ENCODE data around the gene ADAMTS19.
"Not testable (repeated sequence)": the region's sequence is repeated elsewhere in the genome, so short reads cannot be mapped to it uniquely, and the experiment has no call there.

The ADAMTS19 gene

GRCh38 chr5:129474544-129474943, 14.4 kb downstream of the ADAMTS19 start:
- DNase-seq, result no peak

GRCh38 chr5:129476751-129477150, 16.7 kb downstream of the ADAMTS19 start:
- no peak for DNase-seq

- DNase-seq, result no peak
Observed at GRCh38 chr5:129477532-129477931, 17.4 kb downstream of the ADAMTS19 start.

GRCh38 chr5:129481161-129481560, 21.1 kb downstream of the ADAMTS19 start:
- no peak for DNase-seq

- DNase-seq, result no peak
Observed at GRCh38 chr5:129496421-129496820, 36.3 kb downstream of the ADAMTS19 start.

GRCh38 chr5:129496864-129497595, 36.9 kb downstream of the ADAMTS19 start:
- no peak for DNase-seq

GRCh38 chr5:129499208-129499852, 39.2 kb downstream of the ADAMTS19 start:
- DNase-seq, result no peak

GRCh38 chr5:129500101-129500500, 40.0 kb downstream of the ADAMTS19 start:
- DNase-seq, result no peak

GRCh38 chr5:129506086-129506485, 46.0 kb downstream of the ADAMTS19 start:
- no peak for DNase-seq

GRCh38 chr5:129506950-129507349, 46.9 kb downstream of the ADAMTS19 start:
- DNase-seq, result no peak

- DNase-seq, result no peak
Observed at GRCh38 chr5:129507527-129507926, 47.4 kb downstream of the ADAMTS19 start.

- DNase-seq, result no peak
Observed at GRCh38 chr5:129508606-129509005, 48.5 kb downstream of the ADAMTS19 start.

- no peak for DNase-seq
Observed at GRCh38 chr5:129509363-129509975, 49.4 kb downstream of the ADAMTS19 start.

- no peak for DNase-seq
Observed at GRCh38 chr5:129511291-129511690, 51.2 kb downstream of the ADAMTS19 start.

GRCh38 chr5:129541051-129541450, 81.0 kb downstream of the ADAMTS19 start:
- no peak for DNase-seq

- no peak for DNase-seq
Observed at GRCh38 chr5:129541648-129542251, 81.7 kb downstream of the ADAMTS19 start.

GRCh38 chr5:129547137-129547536, 87.0 kb downstream of the ADAMTS19 start:
- DNase-seq, result no peak

- DNase-seq, result no peak
Observed at GRCh38 chr5:129554134-129554904, 94.2 kb downstream of the ADAMTS19 start.

- DNase-seq, result no peak
Observed at GRCh38 chr5:129563585-129563984, 103.5 kb downstream of the ADAMTS19 start.

GRCh38 chr5:129569295-129569694, 109.2 kb downstream of the ADAMTS19 start:
- DNase-seq, result no peak

GRCh38 chr5:129572060-129572459, 112.0 kb downstream of the ADAMTS19 start:
- DNase-seq, result no peak

GRCh38 chr5:129584496-129584895, 124.4 kb downstream of the ADAMTS19 start:
- DNase-seq, result not testable (repeated sequence)
